Cardiac fibroblast (primary cell): ENCODE measurements around the gene GRK1.

ENCODE experiments used
- DNase-seq, 2 donors: peaks; one replicate each; pipeline versions ENCODE4 v3.0.0 to v3.0.0-alpha.2; 2010; ENCODE audit warnings: low read depth in 2 of 2
- H3K4me3 ChIP-seq, 2 donors: replicated peaks in 1 of 2; 1 replicate in 1 of 2; 2 replicates in 1 of 2; pipeline ENCODE4 v1.5.1; 2011; ENCODE audit warnings: low read depth in 2 of 2, low read length in 2 of 2, mild to moderate bottlenecking in 2 of 2, moderate library complexity in 1 of 2
- TF ChIP-seq, protein P1 (sequence below): IDR thresholded peaks from one replicate; pipeline ENCODE4 v1.5.1; 2011; ENCODE audit warnings: low read depth, mild to moderate bottlenecking, low read length, inconsistent platforms

The GRK1 gene

DNA sequence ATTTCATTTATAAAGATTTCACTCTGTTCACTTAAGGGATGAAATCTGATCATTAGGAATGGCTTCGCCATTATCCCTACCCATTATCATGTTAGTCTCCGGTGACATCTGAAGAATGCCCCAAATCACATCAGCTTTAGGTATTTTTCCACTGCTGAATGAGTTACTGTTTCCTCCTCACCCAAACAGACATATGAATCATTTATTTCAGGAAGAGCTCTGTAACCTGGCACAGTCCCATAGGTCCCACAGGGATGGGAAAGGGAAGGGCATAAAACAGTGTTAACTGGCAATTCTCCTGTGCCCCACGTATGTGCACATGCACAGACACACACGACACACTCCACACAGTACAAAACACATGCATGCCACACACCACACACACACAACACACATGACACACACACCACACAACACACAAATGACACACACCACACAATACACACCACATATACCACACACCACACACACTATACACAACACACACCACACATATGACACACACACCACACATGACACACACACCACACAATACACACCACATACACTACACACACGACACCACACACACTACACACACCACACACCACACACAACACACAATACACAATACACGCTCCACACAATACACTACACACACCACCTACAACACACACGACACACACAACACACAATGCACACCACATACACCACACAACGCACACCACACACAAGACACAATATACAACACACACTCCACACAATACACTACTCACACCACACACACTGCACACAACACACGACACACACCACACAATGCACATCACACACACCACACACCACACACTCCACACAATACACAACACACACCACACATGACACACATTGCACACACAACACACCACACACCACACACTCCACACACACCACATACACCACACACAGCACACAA, 107.4 kb downstream of the GRK1 start:
- TF ChIP-seq, protein P1, sequence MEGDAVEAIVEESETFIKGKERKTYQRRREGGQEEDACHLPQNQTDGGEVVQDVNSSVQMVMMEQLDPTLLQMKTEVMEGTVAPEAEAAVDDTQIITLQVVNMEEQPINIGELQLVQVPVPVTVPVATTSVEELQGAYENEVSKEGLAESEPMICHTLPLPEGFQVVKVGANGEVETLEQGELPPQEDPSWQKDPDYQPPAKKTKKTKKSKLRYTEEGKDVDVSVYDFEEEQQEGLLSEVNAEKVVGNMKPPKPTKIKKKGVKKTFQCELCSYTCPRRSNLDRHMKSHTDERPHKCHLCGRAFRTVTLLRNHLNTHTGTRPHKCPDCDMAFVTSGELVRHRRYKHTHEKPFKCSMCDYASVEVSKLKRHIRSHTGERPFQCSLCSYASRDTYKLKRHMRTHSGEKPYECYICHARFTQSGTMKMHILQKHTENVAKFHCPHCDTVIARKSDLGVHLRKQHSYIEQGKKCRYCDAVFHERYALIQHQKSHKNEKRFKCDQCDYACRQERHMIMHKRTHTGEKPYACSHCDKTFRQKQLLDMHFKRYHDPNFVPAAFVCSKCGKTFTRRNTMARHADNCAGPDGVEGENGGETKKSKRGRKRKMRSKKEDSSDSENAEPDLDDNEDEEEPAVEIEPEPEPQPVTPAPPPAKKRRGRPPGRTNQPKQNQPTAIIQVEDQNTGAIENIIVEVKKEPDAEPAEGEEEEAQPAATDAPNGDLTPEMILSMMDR = no peak
- H3K4me3 ChIP-seq = no peak overlapping the region
- peak; percentile 59 to 78 for DNase-seq

DNA sequence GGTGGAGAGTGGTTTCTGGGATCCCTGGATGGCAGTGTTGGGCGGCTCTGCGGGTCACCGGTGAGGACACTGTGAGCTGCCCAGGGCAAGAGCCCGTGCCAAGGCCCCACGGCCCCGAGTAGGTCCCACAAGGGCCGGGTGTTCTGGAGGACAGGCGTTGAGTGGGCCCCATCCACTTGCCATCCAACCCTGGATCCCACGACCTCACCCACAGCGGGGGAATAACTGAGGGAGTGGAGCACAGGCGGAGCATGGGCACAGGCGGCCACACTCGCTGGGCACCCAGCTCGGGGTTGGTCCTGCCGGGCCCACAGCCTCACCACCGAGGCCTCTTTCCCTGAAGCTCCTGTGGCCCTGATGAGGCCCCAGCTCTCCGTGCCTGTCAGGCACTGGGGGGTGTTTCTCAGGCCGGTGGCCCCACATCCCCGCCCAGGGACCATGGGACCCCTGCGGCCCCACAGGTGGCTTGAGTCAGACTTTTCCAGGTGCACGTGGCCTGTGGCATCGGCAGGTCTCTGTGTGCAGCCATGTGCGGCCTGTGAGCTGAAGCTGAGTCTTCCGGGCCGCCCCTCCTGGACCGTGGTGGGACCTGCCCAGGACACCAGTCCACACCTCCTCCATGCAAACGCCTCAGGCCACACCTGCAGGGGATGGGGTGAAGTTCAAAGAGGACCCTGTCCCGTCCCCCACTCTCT, 108.6 kb downstream of the GRK1 start:
- TF ChIP-seq, protein P1 = no peak

DNA sequence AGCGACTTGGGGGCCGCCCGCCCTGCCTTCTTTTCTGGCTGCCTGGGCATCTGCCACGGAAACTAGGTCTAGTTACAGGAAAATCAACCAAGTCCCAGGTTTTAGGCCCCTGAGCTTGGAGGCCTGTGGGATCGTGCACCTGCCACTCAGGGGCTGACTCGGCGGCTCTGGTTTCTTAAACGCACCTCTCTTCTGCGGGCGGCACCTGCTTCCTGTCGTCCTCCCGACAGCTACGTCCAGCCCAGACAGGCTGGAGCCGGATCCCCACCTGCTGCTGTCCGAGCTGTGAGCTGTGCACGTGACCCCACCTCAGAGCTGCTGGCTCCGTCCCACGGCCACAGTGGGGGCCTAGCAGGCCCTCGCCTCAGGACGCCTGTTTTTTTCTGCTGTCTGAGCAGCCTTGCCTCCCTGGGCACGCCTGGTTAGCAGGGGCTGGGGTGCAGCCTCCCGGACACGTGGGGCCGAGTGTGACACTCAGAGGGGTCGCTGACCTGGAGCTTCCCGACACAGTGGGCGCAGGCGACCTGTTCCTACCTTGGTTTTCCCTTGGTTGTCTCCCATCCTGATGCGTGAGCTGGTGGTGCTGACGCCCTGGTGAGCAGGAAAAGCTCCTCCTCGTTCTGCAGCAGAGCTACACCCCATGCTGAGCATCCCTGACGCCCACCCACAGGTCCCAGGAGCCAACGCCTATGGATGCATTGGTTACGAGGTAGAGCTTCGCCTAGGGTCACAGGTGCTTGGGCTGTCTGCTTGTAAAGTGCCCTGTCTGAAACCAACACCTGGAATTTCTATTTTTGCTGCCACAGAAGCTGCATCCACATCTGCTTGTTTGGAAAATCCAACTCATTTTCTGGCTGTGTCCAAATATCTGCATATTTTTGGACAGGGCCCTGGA, 109.5 kb downstream of the GRK1 start:
- DNase-seq = no peak
- TF ChIP-seq, protein P1 = no peak
- no peak overlapping the region for H3K4me3 ChIP-seq

More for the DNA sequence above, 108.6 kb downstream of the GRK1 start:
- no peak for DNase-seq
- no peak overlapping the region for H3K4me3 ChIP-seq

DNA sequence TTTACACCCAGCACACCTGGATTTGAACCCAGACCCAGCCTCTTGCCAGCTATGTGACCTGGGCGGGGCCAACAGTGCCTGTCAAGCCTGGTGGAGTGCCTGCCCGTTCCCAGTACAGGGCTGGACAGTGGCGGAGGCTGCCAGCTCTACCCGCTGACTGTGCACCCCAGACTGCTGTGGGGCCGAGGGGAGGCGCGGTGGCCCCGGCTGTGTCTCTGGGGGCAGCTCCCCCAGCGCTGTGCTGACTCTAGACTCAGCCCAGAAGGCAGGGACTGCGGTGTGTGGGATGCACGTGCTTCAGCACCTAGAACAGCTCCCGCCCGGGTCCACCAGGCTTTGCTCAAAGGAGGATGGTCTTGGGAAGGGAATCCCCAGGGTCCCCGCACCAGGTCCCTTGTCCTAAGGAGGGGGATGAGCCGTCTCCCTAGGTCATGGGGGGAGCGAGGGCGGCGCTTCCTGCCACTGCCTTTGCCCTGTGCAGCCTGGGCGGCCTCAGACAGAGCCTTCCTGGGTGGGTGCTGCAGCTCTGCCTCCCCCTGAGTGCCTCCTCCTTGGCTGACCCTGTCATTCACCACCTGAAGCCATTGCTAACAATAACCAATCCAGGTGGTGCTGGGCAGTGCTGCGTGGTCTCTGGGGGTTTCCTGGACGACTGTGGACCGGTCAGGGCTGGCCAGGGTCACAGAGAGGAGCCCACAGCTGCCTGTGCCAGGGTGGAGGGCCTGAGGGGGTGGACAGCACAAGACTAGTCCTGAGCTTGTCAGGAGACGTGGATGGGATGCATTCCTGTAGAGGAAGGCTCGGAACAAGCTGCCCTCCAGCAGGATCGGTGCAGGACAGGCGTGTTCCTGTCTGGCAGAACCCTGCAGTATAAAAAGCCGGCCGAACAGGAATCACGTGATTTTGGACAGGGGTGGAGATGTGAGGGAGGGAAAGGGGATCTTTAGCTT, 110.6 kb downstream of the GRK1 start:
- peak in 1 of 2 donors; percentile 34 for DNase-seq
- H3K4me3 ChIP-seq = no peak overlapping the region

DNA sequence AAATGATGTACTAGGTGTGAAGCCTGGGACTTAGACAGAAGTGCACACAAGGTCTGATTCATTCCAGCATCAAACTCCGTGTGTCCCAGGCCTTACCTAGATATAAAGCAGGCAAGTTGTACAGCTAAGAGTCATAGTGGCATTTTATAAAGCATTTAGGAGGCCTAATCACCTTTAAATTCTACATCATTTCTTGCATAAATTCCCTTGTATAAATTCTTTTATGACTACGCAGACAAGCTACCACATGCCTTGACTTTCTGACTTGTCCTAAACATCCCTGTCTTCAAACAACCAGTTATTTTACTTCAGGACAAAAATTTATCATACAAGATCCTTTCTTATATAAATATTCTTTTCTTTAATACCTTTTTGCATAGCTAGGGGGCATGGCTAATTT, 114.6 kb downstream of the GRK1 start:
- TF ChIP-seq, protein P1 = peak; percentile 9

More for the DNA sequence above, 110.6 kb downstream of the GRK1 start:
- TF ChIP-seq, protein P1 = no peak

DNA sequence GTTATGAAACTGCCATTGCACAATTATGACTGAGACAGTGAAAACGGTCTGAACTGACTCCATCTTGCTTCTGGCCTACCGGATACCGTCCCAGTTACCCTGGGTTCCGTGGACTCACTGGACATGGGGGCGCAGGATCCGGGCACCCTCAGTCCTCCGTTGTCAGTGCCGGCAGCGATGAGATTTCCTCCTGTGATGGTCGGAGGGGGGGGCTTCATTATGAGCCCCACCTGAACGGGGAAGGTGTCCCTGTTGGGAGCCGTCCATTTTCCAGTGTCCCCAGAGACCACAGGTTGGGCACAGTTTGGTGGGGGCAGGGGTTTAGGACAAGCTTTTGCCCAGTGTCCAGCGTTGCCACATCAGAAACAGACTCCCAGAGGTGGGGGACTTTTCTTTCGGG, 115.5 kb downstream of the GRK1 start:
- DNase-seq = no peak
- no peak overlapping the region for H3K4me3 ChIP-seq
- TF ChIP-seq, protein P1 = no peak

More for the DNA sequence above, 114.6 kb downstream of the GRK1 start:
- H3K4me3 ChIP-seq = no peak overlapping the region
- DNase-seq = no peak
